NCI-H446 (cell line): ENCODE data around the gene ATP7B.
"Not testable (repeated sequence)": the region's sequence is repeated elsewhere in the genome, so short reads cannot be mapped to it uniquely, and the experiment has no call there.

Source experiments
- DNase-seq, 2 experiments: peaks; one replicate each; lab custom pipeline; 2025; lab: John Stamatoyannopoulos, UW

The ATP7B gene

DNA sequence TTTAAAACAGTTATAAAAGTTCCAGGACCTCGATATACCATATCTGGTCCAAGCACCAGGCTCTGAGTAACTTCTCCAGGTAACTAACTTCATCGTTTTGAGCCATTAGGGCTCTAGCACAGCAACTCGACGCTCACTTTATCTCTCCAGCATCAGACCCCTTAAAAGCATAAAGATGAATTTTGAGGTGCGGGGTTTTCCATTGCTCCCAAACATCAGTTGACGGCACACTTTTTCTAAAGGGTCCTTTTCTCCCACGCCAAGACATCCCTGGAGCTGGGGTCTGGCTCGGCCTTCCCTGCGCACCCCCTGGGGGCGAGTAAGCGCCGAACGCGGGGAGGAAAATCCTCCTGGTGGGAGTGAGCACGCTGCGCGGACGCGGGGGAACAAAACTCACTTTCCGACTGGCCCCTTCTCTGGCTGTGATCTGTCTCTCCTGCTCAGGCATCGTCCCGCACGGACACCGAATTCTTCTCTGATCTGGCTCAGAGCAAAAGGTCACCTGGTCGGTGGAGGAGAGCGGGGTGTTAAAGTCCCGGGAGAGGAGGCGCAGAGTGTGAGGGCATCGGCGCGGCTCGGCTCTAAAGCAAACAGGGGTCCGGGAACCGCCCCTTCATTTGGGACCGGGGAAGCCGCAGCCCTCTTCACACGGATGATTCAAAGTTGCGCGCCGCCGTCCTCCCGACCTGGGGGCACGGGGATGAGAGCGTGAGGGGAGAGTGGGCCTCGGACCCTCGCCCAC lies at the start of gene ATP7B:
TSS of gene ATP7B (minus strand) at position 561 of the 742 bp plus-strand sequence. CDS start at position 448, 113 bp downstream.
- DNase-seq, result no peak

DNA sequence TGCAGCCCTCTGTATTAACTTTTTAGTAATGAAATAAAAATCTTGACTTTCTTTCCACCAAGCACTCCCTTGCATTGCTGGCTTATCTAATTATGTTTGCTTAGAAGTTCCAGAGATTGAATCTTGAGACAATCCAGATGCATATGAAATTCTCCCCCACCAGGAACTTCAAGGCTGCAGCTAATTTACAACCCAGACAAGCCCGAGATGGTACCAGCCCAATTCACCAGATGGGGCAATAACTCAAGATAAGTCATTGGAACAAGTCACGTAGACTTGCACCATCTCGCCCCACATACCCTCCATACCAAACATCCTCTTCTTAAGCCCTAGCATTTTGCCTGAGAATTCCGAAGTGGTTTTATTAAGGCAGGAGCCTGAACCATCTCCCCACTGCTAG lies 42.2 kb upstream of the ATP7B start:
- no peak for DNase-seq

DNA sequence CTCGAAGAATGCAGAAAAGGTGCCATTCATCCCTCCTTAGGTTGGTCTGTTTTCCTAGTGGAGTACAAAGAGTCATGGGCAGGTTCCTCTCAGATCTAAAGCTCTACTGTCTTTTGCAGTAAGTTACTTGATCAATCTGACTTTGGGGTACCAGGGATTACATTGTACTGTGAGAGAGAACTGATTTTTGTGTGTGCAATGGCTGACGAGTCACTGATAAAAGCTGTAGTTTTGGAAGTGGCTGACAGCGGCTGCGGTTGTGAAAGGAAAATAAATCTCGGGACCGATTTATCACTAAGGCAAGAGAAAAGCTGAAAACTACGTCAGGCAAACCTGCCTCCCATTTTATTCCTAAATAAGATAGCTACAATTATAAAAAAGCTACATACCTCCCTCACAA lies 40.1 kb upstream of the ATP7B start:
- DNase-seq, result no peak

DNA sequence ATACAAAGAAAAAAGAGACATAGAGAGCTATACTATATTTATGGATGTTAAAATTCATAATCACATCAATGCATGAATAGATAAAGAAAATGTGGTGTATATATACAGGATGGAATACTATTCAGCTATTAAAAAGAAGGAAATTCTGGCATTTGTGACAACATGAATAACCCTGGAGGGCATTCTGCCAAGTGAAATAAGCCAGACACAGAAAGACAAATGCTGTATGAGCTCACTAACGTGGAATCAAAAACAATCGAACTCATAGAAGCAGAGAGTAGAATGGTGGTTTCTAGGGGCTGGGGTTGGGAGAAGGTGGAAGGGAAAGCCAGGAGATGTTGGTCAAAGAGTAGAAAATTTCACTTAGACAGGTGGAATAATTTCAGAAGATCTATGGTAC lies 37.3 kb upstream of the ATP7B start:
- no peak for DNase-seq

DNA sequence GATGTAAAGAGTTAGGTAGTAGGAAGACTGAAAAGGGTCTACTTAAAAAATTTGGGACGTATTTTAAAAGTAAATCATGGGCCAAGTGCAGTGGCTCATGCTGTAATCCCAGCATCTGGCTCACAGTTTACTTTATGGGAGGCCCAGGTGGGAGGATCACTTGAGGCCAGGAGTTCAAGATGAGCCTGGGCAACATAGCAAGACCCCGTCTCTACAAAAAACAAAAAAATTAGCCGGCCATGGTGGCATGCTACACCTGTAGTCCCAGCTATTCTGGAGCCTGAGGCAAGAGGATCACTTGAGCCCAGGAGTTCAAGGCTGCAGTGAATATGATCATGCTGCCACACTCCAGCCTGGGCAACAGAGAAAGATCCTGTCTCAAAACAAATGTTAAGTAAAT lies 36.2 kb upstream of the ATP7B start:
- no peak for DNase-seq

GRCh38 chr13:52043675-52044074 lies 32.4 kb upstream of the ATP7B start:
- DNase-seq, result no peak

DNA sequence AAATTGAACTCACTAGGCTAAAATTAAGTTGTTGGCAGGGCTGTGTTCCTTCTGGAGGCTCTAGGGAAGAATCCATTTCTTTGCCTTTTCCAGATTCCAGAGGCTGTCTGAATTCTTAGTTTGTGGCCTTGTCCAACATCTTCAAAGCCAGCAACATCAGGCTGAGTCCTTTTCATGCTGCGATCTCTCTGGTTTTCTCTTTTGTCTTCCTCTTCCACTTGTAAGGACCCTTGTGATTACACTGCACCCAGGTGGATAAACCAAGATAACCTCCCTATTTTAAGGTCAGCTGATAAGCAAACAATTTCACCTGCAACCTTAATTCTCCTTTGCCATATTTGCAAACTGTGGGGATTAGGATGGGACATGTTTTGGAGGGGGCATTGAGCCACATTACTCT lies 24.8 kb upstream of the ATP7B start:
- no peak for DNase-seq

- DNase-seq, result no peak
Measured at GRCh38 chr13:52034616-52035226, 23.5 kb upstream of the ATP7B start.

DNA sequence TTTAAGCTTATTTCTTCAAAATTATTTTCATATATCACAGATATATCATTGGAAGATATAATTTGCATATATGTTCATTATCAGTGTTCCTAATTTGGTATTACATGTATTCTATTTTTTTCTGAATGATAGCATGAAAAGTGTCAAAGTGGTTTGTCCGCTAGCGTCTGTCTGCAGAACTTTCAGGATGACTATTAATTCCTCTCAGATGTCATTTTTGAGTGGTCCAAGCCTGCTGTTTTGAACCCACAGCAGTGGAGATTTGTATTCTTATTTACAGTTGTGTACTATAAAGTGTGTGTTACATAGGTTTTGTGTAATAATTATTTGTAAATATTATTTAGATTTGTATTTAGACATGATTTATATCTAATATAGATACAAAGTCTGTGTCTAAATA lies 21.8 kb upstream of the ATP7B start:
- no peak for DNase-seq

DNA sequence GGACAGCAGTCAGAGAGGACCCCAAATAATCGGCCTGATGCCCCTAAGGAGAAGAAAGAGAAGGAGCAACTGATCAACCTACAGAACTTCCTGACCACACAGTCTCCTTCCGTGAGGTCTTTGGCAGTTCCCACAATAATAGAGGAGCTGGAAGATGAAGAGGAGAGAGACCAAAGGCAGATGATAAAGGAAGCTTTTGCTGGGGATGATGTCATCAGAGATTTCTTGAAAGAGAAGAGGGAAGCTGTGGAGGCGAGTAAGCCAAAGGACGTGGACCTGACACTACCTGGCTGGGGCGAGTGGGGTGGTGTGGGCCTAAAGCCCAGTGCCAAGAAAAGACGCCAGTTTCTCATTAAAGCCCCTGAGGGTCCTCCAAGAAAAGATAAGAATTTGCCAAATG lies 19.2 kb upstream of the ATP7B start:
- DNase-seq, result not testable (repeated sequence)

DNA sequence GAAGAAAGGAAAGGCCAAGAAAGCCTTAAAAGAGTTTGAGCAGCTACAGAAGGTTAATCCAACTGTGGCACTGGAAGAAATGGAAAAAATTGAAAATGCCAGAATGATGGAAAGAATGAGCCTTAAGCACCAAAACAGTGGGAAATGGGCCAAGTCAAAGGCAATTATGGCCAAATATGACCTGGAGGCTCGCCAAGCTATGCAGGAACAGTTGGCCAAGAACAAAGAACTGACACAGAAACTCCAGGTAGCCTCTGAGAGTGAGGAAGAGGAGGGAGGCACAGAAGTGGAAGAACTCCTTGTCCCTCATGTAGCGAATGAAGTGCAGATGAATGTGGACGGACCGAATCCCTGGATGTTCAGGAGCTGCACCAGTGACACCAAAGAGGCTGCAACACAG lies 18.3 kb upstream of the ATP7B start:
- peak in 1 of 2 experiments; percentile 33 for DNase-seq

- no peak for DNase-seq
Measured at GRCh38 chr13:52027832-52028231, 16.6 kb upstream of the ATP7B start.

DNA sequence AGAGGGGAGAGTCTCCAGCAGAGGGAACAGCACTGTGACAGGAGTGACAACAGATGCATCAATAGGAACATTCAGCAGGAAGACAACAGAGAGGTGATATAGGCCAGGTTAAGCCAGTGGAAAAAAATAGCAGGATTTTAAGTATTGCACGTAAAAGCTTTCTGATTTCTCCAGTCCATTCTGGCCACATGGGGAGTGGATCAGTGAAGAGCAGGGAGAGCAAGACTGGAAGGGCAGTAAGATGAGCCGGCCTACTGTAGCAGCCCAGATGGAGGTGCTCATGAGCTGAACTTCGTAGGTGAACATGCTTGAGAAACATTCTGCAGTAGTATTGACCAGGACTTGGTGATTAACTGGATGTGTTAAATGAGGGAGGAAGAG lies 15.0 kb upstream of the ATP7B start:
- DNase-seq, result no peak

GRCh38 chr13:52025475-52026245 lies 14.4 kb upstream of the ATP7B start:
- no peak for DNase-seq

DNA sequence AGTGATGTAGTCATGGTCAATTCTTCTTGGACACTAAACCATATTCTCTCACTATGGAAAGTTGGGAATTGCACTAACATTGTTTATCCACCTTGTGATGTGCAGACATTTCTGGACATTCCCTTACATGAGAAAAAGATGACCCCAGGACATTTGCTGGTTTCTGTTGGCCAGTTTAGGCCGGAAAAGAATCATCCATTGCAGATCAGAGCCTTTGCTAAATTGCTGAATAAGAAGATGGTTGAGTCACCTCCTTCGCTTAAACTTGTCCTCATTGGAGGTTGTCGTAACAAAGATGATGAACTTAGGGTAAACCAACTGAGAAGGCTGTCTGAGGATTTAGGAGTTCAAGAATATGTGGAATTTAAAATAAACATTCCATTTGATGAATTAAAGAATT lies 13.2 kb upstream of the ATP7B start, which contains the start of gene UTP14C:
TSS of gene UTP14C (plus strand) at position 211 of the 400 bp plus-strand sequence. CDS start 4,114 bp downstream, outside the sequence.
- no peak for DNase-seq

DNA sequence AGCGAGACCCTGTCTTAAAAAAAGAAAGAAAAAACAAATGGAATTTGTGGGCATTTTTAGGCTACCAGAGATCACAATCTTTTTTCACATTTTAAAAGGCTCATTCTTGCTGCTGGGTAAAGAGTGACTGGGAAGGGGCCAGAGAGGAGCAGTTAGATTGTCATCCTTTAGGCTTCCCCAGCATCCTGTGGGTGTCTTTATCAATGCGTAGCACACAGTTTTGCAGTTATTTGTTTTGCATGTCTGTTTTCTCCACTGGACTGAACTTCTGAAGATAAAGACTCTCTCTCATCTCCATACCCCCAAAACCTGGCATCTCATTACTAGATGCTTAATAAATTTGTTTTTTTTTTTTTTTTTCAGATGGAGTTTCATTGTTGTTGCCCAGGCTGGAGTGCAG lies 11.1 kb upstream of the ATP7B start:
- no peak for DNase-seq

GRCh38 chr13:52020191-52020590 lies 8.9 kb upstream of the ATP7B start:
- no peak for DNase-seq

DNA sequence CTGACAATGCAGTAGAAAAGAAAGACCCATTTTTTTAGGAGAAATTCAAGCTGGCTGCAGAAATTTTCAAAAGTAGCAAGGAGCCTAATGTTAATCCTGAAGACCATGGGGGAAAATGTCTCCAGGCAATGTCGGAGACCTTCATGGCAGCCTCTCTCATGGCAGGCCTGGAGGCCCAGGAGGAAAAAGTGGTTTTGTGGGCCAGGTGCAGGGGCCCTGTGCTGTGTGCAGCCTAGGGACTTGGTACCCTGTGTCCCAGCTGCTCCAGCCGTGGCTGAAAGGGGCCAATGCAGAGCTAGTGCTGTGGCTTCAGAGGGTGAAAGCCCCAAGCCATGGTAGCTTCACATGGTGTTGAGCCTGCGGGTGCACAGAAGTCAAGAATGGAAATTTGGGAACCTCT lies 5.0 kb upstream of the ATP7B start:
- DNase-seq, result no peak

- DNase-seq, result no peak
Measured at GRCh38 chr13:52012512-52012836, 1.2 kb upstream of the ATP7B start.

- DNase-seq, result peak; percentile 93 to 96
Measured at GRCh38 chr13:52011632-52012511, 622 bp upstream of the ATP7B start, which contains the start of gene ALG11. TSS of gene ALG11 (plus strand) at chr13:52012398. CDS start at chr13:52012419, 21 bp downstream.

DNA sequence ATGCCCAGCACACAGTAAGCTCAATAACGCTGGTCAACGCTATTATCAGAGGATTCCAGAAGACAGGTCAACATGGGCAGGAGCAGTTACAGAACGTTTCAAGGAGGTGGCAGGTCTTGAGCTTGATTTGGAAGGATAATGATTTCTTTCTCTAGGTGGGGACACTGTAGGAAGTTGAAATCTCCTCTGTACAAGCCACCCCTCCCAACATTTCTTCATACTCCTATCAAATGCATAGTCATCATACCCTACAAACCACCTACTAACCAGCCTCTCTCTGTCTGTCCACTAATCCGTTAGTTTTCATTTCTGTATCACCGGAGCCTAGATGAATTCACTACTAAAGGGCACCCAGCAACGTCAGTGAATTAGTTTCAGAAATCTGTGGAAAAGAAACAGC lies 1.3 kb downstream of the ATP7B start:
- DNase-seq, result no peak
